HS-5 (cell line): ENCODE data around the gene IPO13.

Experiments
- DNase-seq: peaks from one replicate; pipeline ENCODE4 v3.0.0-alpha.2; 2012; ENCODE audit warnings: low read depth

The IPO13 gene, protein sequence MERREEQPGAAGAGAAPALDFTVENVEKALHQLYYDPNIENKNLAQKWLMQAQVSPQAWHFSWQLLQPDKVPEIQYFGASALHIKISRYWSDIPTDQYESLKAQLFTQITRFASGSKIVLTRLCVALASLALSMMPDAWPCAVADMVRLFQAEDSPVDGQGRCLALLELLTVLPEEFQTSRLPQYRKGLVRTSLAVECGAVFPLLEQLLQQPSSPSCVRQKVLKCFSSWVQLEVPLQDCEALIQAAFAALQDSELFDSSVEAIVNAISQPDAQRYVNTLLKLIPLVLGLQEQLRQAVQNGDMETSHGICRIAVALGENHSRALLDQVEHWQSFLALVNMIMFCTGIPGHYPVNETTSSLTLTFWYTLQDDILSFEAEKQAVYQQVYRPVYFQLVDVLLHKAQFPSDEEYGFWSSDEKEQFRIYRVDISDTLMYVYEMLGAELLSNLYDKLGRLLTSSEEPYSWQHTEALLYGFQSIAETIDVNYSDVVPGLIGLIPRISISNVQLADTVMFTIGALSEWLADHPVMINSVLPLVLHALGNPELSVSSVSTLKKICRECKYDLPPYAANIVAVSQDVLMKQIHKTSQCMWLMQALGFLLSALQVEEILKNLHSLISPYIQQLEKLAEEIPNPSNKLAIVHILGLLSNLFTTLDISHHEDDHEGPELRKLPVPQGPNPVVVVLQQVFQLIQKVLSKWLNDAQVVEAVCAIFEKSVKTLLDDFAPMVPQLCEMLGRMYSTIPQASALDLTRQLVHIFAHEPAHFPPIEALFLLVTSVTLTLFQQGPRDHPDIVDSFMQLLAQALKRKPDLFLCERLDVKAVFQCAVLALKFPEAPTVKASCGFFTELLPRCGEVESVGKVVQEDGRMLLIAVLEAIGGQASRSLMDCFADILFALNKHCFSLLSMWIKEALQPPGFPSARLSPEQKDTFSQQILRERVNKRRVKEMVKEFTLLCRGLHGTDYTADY

DNA sequence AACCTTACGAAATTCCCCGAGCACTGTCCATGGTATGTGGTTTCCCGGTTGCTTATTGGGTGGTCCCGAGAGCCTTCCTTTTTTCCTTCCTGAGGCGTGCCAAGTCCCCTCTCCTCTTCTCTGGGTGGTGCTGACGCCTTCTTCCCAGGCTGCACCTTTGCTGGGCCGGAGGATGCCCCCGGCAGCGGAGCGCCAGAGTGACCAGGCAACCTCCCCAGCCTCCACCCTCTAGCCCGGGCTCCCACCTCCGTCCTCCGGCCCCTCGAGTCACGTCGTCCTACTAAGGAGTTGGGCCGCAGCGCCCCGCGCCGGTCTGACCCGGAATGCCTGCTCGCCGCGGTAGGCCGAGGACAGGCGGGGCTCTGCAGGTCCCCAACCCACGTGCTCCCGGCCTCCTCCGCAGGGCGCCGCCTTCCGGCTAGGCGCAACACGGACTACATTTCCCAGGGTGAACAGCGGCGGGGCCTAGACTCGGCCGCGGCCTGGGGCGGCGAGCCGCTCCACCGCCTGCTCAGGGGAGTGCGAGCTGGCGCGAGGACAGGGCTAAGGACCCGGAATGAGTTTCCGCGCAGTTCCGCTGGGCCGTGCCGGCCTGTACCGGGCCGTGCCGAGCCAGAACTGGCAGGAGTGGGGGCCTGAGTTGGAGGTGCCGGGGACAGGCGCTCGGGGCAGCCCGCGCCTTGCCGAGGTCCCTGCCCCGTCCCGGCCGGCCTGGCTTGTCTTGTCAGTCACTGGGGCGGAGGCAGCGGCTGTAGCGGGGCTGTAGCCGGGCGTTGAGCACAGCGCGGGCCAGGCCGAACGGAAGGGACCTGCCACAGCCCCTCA lies at the start of gene IPO13:
TSS of gene IPO13 (plus strand) at position 715 of the 825 bp plus-strand sequence. CDS start 651 bp downstream, outside the sequence.
- peak; percentile 84 for DNase-seq

DNA sequence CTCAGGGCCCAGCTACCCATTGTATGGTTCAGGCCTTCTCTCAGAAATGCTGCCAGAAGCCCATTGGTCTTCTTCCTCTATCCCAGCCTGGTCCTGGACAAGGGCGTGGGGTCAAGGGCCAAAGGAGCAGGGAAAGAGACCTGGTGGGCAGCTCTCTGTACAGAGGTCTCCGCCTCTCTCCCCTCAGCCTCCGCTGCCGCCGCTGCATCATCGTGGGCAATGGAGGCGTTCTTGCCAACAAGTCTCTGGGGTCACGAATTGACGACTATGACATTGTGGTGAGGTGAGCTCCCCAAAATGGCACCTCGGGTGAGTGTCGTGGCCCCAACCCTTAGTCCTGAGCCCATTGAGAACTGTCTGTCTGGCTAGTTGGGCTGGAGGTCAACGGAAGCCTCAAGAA lies 47.8 kb upstream of the IPO13 start:
- DNase-seq, result no peak

DNA sequence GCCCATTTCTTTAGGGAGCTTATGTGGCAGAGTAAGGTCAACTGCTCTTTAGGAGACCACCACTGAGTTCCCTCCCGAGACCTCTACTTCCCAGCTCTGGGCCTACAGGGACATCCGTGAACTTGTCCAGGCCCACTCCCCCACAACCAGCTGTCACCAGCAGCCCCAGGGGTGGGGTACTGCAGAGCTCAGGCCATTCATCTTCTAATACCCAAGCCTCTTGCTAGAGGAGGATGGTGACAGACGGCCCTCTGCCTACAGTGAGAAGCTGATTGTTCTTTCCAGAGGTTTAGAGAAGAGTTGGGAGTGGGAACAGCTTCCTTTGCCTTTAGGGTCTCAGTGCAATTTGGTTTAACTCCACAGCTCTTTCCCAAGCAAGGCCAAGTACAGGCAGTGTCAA lies 46.4 kb upstream of the IPO13 start:
- no peak for DNase-seq

DNA sequence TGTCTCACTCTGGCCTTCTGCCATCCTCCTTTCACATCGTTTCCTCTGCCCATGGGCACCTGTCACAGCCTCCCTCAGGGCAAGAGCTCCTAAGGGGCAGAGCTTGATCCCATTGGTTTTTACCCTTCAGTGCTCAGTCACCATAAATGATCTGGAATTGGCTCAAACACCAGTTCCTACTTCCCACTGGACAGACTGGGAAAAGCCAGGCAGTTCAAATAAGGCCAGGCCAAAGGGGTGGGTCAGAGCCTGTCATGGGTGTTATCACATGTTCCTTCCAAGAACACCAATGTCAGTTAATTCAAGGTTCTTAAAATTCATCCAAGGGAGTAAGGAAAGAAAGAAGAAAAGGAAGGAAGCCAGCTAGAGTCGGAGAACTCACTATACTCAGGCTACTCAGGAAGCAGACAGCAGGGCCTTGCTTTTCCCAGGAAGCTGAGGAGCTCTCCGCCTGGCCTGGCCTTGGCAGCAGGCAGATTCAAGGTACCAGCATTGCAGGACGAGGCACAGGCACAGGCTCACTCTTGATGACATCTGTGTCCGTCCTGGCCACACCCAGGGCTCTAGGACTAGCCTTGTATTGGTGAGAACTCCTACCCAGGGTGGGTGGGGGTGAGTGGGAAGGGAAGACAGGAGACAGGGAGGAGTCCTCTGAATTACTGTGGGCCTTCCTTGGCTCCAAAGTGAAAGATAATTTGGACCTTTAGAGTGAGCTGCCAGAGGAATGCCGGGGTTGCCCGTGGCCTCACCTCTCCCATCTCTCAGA lies 45.4 kb upstream of the IPO13 start:
- no peak for DNase-seq

DNA sequence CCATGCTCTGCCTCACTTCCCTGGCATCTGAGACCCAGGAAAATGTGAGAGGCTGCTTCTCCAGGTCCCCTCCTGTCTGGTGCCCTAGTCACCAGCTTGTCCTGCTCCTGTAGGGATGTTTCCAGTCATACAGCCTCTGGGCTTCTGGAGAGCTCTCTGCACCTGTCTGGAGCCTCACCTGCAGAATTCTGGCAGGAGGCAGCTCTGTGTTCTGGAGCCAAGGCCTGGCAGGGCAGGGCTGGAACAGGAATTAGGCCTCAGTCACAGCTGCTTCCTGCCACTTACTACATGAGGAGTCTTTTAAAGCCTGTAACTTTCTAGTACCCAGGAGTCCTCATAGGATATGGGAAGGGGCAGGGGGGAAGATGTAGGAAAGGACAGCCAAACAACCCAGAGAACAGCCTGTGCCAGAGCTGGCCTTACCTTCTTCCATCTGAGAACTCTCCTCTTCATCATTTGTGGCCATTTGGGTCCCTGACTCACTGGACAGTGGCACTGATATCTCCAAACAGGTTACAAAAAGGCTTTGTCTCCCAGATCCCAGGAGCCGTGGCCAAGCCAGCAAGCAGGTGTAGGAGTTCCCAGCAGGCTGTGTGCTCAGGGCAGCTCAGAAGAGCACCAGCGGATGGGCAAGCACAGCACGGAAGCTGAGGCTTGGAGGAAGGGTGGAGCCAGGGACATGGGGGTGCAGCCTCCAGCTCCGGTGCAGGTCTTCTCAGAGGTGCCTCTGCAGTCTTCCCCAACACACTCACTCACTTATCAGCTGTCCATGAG lies 44.5 kb upstream of the IPO13 start:
- no peak for DNase-seq

DNA sequence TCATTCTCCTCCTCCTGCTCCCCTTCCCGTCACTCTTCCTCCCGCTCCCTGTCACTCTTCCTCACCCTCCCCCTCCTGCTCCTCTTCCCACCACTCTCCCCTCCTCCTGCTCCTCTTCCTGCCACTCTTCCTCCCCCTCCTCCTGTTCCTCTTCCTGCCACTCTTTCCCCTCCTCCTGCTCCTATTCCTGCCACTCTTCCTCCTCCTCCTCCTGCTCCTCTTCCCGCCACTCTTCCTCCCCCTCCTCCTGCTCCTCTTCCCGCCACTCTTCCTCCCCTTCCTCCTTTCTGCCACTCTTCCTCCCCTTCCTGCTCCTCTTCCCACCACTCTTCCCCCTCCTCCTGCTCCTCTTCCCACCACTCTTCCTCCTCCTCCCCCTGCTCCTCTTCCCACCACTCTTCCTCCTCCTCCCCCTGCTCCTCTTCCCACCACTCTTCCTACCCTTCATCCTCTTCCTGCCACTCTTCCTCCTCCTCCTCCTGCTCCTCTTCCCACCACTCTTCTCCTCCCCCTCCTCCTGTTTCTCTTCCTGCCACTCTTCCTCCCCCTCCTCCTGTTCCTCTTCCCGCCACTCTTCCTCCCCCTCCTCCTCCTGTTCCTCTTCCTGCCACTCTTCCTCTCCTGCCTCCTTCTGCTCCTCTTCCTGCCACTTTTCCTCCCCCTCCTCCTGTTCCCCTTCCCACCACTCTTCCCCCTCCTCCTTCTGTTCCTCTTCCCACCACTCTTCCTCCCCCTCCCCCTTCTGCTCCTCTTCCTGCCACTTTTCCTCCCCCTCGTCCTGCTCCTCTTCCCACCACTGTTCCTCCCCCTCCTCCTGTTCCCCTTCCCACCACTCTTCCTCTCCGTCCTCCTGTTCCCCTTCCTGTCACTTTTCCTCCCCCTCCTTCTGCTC lies 41.8 kb upstream of the IPO13 start:
- no peak for DNase-seq

DNA sequence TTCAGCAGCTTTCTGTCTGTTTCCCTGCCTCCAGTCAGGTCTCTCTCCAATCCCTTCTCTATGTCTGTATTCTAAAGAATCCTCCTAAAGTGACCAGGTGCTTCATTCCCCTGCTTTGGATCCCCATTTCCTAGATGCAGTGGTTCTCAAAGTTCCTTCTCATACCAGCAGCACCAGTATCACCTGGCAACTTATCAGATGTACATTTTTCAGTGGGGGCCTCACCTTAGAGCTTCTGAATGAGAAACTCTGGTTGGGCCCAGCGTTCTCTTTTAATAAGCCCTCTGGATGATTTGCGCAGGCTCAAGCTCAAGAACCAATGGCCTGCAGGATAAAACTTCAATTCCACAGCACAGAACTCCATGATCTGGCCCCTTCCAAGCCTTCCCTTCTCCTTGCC lies 38.5 kb upstream of the IPO13 start:
- DNase-seq, result no peak

DNA sequence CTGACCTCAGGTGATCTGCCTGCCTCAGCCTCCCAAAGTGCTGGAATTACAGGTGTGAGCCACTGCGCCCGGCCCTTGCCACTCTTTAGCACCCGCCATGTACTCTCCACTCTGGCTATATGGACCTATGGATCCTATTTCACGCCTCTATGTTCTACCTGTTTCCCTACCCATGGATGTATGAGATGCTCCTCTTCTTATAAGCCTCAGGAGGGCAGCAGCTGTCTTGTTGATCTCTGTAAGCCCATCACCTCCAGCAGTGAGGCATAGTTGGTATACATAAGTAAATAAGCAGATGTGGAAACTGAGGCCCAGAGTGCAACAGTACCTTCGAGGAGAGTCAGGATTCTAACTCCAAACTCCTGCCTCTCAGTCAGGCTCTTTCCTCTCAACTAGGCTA lies 37.9 kb upstream of the IPO13 start:
- no peak for DNase-seq

DNA sequence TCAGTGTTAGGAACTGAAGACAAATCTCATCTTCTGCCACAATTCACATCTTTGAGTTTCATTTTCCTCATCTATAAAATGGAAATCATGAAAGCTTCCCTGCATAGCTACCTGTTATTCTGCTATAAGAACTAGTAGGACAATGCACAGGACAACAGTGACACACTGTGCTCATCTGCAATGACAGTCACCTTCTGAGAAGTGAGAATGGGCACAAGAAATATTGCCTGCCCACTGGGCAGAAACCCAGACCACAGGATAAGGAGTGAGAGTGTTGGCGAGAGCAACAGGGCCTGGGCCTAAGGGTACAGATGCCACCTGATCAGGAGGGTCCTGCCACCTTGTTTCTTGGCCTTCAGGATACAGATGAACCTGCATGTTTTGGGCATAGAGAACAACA lies 36.4 kb upstream of the IPO13 start:
- DNase-seq, result no peak

DNA sequence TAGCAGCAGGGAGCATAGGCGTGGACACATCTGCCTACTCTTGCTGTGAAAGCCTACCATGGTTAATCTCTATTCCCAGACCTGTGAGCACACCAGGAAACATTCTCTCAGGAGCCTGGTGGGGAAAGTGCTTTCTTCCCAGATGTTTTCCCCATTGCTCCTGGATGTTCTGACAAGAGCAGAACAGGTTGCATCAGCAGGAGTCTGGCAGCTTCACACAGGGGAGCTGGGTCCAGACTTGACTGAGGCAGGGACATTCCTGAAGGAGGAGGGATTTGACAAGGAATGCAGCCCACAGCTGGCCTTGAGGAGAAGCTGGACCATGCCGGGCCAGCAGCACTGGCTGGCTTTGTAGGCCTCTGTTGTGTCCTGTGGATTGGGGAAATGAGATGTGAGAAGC lies 34.1 kb upstream of the IPO13 start:
- no peak for DNase-seq

DNA sequence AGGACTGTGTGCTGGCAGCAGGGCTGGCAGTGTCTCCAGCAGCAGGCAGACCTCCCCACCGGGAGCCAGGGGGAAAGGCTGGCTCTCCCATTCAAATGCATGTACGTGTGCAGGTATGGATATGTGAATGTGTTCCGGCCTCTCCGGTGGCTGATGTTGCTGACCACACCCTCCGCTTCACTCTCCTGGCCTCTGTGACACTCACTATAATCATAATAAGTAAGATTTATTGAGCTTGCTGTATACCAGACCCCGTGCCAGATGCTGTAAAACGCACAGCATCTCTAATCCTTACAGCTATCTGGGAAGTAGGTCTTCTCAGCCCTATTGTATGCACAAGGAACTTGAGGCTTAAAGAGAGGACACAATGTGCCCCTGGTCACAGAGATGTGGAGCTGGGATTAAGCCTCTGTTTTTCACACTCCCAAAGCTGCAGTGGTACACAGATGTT lies 33.7 kb upstream of the IPO13 start:
- DNase-seq, result no peak

DNA sequence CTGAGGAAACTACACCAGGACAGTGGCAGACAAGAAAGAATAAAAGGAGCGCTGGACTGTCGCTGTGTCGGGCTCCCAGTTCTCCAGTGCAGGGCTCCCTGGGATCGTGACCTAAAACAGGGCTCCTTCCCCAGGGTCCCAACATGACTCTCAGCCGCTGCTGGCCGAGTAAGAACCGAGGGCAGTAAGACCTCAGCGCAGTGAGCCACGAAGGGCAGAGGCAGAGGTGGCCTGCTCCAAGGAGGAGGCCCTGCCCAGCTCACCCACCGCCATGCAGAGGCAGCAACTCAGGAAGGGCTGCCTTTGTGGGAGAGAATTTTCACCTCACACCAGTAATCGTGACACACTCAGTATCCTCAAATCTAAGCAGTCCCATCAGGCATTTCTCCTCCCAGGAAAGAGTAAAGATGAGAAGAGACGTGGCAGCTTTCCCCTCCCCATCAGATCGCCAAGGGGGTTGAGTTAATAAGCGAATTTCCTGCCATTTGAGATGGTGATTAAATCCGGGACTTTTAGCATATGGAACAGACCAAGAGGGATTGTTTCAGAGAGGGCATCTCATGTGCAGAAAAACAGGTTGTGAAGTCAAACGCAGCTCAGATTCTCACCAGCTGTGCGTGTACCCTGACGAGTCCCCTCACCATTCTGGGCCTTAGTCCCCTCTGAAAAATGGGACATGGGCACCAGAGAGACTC lies 32.9 kb upstream of the IPO13 start:
- DNase-seq, result no peak

DNA sequence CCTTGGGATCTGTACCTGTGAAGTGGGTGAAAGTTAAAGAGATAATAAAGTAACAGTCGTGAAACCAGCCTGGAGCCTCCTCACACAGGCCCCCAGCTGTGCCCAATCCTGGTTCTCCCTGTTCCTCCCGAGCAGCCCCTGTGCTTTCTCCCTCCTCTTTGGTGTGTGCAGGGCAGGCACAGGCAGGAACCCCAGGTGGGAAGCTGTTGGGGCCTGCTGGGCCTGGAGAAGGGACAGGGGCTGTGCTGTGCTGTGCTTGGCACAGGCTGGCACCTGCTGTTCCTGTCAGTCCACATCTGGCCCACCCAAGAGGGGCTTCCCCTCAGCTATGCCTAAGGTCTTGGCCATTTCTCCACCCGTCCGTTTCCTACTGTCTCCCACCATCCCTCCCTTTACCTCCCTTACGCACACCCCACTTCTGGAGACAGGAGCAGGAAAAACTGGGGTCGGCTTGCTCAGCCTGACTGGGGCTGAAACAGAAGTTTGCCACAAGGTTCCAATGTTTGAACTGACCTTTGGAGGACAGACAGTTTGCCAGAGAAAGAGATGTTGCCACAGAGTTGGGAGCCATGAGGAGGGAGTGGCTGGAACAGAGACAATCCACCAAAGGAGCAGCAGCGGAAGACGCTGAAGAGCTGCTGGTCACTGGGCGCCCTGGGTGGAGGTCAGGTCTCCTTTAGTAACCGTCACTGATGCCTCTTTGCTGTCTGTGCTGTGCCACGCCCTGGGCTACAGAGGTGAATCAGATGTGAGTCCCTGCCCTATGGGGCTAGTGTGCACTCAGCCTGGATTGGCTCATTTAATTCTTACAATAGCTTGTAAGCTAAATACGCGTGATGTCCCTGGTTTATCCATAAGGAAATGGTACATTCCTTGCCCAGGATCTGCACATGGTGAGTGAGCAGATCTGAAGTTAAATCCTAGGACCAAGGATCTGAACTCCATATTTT lies 31.9 kb upstream of the IPO13 start:
- no peak for DNase-seq

DNA sequence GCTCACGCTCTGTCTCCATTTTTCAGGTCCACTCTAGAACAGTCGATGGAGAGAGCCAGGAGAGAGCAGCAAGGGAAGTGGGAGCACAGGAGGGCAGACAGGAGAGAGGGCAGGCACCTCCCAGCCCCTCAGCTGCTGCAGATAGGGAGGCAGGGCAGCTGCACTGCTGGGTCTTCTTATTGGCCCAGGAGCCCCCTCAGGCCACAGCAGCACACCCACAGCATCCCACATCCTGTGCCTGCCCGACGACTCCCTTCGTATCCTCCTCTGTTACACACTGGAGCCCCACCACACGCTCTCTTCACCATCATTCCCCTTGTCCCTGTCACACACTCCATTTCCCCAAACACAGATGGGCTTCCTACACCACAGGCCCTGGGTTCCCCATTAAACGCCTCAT lies 26.8 kb upstream of the IPO13 start:
- no peak for DNase-seq

DNA sequence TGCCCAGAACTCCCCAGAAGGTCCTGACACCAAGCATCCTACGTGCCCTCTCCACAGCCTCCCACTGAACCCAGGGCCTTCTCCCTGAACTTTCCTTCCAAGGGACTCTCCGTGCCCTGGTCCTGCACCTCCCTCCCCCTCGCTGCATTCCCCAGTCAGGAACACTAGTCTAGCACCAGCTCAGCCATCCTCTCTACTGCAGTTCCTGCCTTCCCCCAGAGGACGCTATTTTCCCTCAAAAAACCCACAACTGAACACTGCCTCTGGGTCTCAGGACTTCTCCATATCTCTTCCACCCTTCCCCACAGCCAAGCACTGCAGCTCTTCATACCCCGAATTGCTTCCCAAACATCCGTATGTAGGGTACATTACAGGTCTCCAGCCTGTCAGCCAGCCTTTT lies 25.7 kb upstream of the IPO13 start:
- no peak for DNase-seq

DNA sequence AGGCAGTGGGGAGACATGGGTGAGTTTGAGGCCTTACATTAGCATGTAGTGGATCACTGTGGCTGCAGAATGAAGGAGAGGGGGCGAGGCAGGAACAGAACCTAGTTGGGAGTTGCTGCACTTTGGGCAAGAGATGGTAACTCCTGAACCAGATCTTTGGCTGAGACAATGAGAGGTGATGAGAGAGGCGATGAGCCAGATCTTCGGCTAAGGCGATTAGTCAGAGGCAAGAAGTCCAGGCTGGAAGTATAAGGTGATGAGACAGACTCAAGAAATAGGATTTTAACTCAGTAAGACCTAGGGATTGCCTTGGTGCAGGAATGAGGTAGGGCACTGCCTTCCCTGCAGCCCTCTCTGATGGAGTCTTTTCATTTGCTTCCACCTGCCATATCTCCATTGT lies 22.2 kb upstream of the IPO13 start:
- DNase-seq, result no peak

DNA sequence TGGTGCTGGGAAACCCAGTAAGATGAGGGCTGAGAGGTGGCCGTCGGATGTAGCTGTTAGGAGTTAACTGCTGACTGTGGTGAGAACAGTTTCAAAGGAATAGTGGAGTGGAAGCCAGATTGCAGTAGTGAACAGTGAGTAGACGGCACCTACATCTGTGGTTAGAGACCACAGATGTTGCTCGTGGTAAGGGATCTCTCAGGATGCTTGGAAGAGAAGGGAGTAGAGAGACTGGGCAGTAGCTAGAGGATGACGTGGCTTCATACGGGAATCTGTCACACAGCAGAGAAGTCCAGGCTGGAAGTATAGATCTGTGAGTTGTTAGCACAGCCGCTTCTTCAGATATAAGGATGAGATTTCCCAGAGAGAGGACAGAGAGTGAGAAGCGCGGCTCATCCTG lies 20.9 kb upstream of the IPO13 start:
- DNase-seq, result no peak
